T-helper 1 cell (primary cell): ENCODE measurements around the gene FLT4.

Experiments
- DNase-seq, 5 donors: peaks; one replicate each; pipeline ENCODE4 v3.0.0-alpha.2; 2012 to 2020

The FLT4 gene

DNA sequence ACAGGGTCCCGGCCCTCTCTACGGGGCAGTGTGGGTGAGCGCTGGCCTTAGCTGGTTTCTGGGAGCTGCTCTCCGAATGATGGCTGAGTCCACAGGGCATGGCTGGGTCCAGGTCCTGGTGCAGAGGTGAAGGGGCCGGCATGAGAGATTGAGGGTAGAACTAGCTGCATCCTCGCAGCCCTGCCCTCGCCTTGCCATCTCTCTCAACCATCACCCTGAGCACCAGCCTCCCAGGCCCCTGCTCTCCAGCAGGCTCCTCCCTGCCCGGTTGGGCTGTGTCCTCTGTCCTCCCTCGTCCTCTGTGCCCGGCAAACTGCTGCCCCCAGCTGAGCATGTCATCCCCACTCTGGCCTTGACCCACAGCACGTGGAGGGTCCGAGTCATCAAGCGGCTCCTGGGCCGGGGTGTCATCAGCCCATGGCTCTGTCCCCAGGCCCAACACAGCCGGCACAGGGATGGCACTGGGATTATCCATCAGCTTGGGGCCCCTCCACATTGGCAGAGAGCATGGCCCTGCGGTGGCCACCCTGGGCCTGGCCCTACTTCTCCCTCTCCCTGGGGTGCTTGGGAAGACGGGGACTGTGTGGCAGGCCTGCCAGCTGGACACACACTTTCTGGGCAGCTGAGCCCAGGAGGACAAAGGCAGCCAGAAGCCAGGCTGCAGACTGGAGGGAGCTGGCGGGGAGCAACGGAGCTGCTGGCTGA lies 8.4 kb downstream of the FLT4 start:
- DNase-seq, result no peak

DNA sequence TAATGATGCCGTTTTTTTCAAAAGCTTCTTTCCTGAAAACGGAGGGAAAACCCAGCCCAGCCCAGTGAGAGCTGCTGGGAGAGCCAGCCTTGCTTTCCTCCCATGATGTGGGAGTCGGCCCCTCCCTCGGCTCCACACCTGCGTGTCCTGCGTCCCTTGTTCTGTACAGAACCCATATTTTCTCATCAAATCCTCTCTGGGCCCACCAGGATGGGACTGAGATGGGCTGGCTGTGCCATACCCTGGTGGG lies 8.9 kb downstream of the FLT4 start:
- no peak for DNase-seq

DNA sequence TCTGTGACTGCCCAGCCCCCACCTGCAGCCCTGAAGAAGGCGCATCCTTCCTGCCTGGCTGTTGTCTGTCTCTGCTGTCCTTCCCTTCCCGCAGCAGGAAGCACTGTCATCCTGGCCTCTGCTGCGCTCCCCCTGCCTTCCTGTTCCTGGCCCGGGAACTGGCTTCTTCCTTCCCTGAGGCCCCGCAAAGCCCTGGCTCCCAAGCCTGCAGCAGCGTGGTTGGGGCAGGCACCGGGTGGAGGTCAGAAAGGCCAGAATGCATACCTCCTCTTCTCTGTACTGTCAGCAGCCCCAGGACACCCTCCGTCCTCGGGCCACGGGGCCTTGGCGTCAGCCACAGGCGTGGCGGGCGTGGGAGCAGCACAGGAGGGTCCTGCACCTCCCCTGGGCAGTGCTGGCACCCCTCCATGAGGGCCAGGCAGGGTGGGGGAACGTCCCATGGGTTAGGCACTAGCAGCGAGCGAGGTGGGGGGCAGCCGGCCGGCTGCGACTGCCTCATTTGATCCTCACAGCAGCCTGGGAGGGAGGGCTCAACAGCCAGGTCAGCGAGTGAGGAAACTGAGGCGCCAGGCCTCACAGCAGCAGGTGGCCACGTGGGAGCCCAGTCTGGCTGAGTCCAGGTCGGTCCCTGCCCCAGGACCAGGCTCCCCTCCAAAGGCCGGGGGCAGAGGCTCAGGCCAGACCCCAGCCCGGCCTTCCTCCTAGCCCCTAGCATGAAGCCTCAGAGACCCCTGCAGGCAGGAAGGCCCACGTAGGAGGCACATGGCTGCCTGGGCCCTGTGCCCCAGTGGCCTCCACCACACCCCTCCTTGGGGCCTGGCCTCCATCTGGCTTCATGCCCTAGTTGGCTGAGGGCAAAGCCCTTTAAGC lies 9.4 kb downstream of the FLT4 start:
- no peak for DNase-seq

DNA sequence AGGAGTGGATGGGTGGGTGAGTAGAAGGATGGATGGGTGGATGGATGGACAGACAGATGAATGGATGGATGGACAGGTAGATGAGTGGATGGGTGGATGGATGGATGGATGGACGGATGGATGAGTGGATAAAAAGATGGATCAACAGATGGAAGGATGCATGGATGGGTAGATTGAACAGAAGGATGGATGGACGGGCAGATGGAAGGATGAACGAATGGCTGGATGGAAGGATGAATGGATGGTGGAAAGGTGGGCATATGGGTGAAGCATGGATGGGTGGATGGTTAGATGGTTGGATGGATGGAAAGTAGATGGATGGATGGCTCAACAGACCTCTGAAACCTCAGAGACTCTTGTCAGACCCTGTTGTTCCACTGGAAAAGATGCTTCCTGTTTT lies 10.1 kb downstream of the FLT4 start:
- DNase-seq, result no peak

DNA sequence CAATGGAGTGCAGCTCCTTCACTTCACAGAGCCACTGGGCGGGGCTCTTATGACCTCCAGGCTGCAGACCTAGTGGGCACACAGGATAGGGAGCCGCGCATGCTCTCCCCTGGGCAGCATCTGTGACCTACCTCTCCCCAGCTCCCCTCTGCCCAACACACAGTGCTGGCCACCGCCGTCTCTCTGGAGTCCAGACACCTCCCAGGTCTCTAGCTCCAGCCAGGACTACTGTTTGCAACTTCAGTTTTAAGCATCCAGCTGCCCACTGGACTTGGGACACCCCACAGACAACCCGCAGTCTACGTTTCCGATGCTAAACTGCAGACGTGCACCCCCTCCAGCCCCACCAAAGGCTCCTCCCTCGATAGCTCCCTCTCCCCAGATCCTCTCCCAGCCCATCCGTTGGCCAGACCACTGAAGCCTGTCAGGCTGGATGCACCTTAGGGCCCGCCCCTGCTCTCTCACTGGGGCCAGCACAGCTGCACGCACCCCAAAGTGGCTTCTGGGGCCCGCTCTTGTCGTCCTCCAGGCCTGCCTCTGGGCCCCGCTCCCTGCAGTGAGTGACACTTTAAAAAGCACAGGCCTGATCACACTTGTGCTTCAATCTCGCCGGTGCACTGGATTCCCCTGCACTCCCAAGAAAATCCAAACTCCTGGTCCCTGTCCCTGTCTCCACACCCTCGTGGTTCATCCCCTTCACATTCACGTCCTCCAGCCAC lies 11.3 kb downstream of the FLT4 start:
- no peak for DNase-seq

DNA sequence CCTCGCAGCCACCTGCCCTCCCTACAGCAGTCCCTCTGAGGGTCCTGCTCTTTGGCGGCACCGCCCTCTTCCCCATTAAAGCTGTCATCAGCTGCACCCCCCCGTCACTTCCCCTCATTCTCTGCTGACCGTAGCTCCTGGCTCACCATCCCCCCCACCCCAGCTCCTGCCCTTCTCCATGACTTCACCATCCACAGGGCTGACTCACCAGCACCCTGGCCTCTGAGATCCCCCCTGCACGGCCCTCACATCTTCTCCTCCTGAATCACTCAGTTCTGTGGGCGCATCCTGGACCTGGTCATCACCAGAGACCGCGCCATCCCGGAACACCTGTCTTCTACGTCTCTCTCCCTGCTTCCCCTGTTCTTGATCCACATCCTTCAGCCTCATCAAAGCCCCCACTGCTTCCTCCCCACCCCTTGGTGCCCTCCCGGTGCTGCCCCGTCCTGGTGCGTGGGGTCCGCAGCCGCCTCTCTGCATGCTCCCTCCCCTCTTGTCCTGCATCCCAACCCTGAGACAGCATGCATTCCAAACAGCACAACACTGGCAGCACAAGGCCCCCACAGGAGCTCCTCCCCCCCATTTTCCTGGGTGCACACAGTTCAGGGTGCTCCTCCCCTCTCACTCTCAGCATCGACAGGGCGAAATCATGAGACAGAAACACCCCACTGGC lies 12.9 kb downstream of the FLT4 start:
- no peak for DNase-seq

DNA sequence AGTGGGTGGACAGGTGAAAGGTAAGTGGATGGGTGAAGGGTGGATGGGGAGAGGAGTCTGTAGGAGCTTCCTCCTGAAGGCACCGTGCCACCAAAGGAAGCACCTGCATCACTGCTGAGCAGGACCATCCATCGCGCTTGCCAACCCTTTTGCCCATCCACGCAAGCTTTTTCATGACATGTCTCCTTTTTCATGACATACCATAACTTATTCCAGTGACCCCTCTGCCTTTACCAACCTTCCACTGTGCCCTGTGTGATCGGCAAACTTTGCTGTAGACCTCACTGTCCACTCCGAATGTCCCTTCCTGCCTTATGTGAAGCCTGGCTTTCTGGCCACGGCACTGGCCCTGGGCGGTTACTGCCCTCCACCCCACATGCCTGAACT lies 13.4 kb downstream of the FLT4 start:
- no peak for DNase-seq

DNA sequence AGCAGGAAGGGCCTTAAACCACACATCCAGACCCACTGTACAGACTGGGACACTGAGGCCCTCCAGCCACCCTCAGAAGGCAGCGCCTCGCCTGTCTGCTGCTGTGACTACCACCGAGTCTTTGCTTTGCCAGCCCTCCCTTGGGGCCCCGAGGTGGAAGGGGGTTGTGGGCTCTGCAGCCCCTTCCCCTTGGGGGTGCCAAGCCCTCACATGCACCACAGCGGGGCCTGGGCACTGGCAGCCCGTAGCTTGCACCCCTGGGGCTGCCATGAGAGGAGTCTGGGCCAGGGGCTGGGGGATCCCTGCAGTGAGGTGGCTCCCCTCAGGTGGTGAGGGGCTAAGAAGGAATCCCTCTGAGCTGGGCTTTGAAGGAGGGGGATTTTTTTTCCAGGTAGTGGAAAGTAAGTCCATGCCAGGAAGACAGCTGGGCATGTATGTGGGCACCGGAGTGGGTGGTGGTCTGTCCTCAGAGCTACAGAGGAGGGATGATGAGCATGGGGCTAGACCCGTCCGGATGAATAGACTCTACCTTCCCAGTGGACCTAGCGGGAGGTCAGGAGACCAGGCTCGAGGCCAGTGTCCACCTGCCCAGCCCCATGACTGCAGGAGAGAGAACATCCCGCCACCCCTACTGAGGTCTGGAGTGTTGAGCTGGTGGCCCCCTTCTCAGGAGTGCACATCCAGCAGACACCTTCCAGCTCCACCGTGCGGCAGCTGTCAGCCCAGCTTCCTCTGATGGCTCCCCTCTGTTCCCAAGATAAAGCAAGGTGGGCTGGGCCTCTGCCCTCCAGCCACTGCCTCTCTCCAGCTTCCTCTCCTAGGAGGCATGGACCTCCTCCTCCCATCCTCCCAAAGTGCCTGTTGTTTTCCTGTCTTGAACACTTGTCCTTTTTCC lies 15.9 kb downstream of the FLT4 start:
- no peak for DNase-seq

DNA sequence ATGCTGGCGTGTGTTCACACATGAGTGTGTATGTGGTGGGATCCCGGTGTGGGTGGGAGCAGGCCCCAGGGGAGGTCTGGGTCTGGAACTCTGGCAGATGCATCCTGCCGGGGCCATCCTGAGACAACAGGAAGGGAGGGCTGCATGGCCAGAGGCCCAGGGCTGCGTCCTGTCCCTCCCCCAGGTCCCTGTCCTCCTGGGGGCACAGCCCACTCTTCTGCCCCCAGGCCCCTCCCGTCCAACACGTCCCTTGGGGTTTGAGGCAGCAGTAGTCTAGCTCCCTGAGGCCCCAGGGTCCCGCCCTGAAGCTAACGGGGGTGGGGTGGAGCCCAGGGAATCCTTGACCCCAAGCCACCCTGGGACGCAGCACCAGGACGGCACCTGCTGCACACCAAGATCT lies 16.6 kb downstream of the FLT4 start:
- no peak for DNase-seq

DNA sequence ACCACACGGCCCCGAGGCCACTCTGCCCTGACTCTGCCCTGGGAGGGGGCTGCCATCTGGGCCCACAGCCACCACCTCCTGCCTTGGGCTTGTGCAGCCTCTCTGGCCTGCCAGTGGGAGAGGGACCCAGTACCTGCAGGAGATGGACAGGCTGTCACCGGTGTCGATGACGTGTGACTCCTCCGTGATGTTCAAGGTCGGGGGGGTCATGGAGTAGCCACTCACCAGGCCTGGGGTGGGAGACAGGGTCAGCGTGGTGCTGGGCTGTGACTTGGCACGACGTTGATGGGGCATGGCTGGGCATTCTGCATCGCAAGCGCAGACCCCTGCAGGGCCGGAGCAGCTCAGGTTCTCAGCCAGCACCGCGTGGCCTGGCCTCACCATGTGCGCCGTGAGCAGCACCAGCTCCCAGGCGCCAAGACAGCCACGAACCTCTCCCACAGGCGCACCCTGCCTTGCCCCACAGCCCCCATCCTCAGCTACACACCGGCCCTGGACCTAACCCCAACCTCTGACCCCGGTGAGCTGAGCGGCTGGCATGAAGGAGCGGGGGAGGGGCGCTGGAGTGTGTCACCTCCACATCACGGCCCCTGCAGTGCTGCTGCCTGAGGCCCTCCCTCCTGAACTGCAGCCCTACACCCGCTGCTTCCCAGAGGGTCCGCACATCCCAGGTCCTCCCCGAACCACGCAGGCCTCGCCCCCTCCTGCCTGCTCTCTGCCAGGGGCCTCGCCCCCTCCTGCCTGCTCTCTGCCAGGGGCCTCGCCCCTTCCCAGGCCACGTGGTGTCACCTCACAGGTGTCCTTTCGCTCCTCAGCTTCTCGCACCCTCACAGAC lies 17.6 kb downstream of the FLT4 start:
- no peak for DNase-seq

DNA sequence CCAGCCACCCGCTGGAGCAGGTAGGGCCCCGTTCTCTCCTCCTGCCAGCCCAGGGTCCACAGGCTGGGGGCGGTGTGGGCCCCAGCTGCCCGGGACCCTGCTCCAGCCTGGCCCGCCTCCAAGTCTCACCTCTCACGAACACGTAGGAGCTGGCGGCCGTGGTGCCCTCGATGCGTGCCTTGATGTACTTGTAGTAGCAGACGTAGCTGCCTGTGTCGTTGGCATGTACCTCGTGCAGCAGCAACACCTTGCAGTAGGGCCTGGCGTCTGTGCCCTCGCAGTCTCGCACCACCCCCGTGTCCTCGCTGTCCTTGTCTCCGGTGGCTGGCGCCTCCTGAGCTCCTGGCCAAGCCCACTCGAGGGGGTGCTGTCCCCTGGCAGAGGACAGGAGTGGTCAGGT lies 19.0 kb downstream of the FLT4 start:
- DNase-seq, result no peak

DNA sequence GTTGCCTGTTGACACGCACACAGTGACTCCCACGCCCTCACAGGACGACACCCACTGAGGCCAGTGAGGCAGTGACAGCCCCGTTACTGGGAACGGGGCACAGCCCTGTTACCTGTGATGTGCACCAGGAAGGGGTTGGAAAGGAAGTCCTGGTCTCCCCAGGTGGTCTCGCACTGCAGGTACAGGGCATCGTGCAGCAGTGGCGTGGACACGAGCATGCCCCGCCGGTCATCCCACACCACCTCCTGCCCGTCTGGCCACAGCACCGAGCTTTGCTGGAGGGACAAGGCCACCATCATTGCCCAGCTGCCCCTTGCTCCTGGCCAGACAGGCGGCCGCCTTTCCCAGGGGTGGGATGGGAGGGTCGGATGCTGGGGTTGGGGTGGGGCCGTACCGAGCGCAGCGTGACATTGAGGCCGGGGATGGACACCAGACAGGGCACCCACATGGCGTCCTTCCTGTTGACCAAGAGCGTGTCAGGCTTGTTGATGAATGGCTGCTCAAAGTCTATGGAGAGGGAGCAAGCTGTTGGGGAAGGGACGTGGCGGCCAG lies 19.5 kb downstream of the FLT4 start:
- no peak for DNase-seq

DNA sequence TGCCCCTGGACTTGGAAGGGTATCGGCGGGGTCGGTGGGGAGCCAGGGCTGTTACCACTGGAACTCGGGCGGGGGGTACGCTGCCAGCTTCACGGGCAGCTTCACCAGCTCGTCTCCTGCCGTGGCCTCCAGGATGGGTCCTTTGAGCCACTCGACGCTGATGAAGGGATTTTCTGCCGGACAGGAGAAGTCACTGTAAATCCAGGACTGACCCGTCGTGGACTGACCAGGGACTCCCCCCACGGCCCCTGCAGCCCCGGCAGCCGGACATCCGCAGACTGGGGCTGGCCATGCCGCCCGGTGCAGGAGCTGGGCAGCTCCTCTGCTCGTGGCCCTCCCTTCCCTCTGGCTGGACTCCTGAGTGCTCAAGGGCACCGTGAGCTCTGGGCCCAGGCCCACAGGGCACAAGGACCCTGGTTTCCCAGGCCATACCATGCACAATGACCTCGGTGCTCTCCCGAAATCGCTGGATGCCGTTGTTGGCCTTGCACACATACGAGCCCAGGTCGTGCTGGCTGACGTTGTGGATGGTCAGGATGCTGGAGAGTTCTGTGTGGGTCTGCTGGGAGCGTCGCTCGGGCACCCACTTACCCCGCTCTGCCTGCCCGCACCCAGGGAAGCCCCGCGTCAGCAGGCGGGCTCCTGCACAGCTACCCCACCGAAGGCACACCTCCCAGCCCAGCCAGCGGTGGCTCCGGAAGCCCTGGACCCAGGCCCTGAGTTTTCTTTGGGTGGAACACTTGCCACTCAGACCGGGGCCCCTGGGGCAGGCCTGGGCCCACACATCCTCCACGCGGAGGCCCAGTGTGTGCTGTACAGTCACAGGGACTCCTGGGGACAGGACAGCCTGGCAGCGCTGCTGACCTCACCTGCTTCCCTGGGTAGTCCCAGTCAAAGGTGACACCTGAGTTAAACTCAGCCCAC lies 20.3 kb downstream of the FLT4 start:
- no peak for DNase-seq

DNA sequence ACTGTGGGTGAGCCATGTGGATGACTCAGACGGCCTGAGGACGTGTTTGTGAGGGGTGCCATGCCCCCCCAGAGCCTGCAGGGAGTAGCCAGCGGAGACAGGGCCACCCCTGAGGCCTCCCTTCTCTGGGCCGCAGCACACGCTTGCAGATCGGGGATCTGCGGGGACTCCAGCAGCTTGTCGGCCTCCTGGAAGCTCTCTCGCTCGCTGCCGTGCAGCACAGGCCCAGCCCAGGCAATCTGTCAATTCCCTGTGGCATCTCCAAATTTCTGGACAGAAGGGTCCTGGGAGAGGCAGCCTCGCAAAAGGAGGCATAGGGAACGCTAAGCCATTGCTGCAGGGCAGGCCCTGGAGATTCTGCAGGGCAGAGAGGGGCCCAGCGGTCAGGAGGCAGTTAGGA lies 21.2 kb downstream of the FLT4 start:
- no peak for DNase-seq

DNA sequence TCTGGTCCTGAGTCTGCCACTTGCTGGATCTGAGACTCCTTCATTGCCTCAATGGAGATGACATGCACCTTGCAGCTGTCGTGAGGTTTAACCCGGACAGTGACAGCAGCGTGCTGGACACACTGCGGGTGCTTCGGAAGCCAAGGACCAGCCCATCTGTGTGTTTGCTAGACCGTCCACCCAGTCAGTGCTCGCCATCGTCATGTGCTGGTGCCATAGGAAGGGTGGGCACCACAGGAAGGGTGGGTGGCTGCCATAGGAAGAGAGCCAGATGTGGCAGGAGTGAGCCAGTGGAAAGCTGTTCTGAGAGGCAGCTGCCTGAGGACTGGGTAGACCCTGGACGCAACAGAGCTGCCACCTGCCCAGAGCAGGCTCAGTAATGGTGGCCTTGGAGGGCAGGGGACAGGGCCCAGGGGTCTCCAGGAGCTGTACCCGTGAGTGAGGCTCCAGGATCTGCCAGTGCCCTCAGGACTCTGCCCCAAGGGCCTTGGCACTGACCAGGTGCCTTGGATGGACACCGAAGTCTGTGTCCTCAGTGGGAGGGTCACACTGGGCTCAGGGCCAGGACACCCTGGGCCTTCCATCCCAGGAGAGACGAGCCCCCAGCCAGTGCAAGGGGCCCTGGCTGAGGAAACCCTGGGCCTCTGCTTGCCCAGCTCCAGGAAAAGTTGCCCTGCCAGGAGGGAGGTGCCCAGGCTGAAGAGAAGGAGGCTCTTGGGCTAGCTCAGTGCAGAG lies 21.8 kb downstream of the FLT4 start:
- no peak for DNase-seq

DNA sequence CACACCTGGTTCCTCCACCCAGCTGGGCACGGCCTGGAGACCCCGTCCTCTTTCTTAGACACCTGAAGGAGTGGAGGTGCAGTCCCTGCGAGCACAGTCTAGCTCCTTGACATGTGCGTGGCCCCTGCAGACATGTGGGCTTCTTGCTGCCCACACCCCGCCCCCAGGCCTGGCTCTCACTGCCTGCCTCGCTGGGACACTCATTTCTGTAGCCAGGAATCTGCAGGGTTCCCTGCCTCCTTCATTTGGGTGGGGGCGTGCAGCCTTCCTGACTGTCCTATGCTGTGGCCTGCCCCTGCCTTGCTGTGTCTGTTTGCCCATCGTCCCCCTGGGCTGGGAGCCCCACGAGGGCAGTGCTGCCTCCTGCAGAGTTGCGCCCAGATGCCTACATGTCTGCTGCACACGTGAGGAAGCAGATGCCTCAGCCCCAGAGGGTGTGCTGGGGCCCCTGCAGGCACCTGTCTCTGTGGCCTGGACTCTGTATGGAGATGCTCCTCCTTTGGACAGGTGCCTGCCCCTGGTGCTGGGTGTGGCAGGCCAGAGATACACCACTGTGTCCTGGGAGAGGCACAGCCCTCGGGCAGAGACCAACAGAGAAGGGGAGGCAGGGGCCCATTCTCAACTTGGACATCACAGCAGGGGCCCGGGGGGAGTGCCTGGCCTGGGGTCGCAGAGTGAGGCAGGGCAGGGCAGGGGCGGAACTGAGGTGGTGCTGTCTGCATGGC lies 22.6 kb downstream of the FLT4 start:
- DNase-seq, result no peak

DNA sequence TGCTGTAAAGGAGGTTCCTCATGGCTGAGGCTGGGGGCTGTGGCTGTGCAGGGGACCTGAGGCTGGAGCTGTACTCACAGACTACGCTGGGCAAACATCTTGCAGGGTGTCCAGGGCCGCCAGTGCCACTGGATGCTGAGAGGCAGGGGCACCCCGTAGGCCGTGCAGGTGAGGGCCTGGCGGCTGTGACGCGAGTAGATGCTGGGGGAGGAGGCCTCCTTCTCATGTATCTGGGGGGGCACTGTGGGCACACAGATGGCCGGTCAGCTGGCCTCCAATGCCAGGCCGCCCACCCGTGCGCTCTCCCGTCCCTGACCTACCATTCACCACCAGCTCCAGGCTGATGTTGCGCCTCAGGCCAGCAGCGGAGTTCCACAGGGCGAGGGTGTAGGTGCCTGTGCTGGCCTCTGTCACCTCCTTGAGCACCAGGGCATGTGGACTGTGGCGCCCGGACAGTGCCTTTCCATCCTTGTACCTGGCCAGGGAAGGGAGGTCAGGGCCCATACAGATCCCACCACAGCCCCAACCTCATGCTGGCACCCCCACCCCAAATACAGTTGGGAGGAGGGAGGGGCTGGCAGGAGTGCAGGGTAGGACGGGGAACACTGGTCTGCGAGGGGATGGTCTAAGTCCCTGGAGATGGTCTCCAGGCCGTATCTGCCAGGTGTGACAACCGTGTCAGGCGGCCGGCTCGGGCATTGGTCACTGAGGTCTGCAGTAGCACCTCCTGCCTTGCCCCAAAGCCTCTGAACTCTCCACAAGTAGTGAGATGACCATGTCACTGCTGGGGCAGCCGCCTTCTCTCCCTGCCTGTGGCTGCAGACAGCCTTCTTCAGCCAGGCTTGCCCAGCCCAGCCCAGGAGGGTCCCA lies 23.4 kb downstream of the FLT4 start:
- no peak for DNase-seq
